Measurements from ENCODE around the gene KCNMA1.

DNA sequence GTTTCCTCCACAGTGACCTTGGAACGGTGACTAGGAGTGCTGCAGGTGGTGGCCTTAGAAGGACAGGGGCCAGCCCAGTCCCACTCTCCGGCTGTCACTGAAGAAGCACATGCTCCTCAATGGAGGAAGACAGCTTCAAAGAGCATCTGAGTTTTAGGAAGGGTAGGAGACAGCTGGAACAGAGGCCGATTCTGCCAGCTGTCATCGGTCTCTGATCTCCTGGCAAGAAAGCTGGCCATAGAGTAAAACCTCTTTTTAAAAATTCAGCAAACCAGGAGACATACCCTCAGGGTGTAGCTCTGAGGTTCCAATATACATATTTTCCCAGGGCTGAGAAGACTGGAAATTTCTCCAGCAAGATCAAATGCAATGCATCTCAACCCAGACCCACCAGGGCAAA lies 55.9 kb downstream of the KCNMA1 start:
- TF ChIP-seq POLR2A (IDR thresholded peaks at IDR 0.05; ENCODE audit: borderline replicate concordance, extremely low read depth, insufficient read depth, insufficient read length), result no peak
- no peak for TF ChIP-seq SRF (IDR thresholded peaks at IDR 0.05; ENCODE audit: low read depth)
- TF ChIP-seq, protein P1, sequence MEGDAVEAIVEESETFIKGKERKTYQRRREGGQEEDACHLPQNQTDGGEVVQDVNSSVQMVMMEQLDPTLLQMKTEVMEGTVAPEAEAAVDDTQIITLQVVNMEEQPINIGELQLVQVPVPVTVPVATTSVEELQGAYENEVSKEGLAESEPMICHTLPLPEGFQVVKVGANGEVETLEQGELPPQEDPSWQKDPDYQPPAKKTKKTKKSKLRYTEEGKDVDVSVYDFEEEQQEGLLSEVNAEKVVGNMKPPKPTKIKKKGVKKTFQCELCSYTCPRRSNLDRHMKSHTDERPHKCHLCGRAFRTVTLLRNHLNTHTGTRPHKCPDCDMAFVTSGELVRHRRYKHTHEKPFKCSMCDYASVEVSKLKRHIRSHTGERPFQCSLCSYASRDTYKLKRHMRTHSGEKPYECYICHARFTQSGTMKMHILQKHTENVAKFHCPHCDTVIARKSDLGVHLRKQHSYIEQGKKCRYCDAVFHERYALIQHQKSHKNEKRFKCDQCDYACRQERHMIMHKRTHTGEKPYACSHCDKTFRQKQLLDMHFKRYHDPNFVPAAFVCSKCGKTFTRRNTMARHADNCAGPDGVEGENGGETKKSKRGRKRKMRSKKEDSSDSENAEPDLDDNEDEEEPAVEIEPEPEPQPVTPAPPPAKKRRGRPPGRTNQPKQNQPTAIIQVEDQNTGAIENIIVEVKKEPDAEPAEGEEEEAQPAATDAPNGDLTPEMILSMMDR (IDR thresholded peaks at IDR 0.05 in 2 of 3, conservative IDR thresholded peaks at IDR 0.05 in 1 of 3; ENCODE audit: borderline replicate concordance in 1 of 3, insufficient read depth in 1 of 3, low read depth in 2 of 3, low read length in 2 of 3), result no peak
- TF ChIP-seq, protein P2, sequence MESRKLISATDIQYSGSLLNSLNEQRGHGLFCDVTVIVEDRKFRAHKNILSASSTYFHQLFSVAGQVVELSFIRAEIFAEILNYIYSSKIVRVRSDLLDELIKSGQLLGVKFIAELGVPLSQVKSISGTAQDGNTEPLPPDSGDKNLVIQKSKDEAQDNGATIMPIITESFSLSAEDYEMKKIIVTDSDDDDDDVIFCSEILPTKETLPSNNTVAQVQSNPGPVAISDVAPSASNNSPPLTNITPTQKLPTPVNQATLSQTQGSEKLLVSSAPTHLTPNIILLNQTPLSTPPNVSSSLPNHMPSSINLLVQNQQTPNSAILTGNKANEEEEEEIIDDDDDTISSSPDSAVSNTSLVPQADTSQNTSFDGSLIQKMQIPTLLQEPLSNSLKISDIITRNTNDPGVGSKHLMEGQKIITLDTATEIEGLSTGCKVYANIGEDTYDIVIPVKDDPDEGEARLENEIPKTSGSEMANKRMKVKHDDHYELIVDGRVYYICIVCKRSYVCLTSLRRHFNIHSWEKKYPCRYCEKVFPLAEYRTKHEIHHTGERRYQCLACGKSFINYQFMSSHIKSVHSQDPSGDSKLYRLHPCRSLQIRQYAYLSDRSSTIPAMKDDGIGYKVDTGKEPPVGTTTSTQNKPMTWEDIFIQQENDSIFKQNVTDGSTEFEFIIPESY (IDR thresholded peaks at IDR 0.05; ENCODE audit: extremely low read depth, insufficient replicate concordance, low read length), result no peak
- TF ChIP-seq TCF7L2 (IDR thresholded peaks at IDR 0.05; ENCODE audit: borderline replicate concordance, extremely low read depth, insufficient read depth, insufficient read length), result no peak
- no peak for TF ChIP-seq ZNF274 (IDR thresholded peaks at IDR 0.05; ENCODE audit: low read depth, low read length)
- no peak for TF ChIP-seq POLR2AphosphoS5 (IDR thresholded peaks at IDR 0.05; ENCODE audit: low read depth, low read length)
- TF ChIP-seq RAD21 (IDR thresholded peaks at IDR 0.05; ENCODE audit: low read depth), result no peak
- TF ChIP-seq, protein P3, sequence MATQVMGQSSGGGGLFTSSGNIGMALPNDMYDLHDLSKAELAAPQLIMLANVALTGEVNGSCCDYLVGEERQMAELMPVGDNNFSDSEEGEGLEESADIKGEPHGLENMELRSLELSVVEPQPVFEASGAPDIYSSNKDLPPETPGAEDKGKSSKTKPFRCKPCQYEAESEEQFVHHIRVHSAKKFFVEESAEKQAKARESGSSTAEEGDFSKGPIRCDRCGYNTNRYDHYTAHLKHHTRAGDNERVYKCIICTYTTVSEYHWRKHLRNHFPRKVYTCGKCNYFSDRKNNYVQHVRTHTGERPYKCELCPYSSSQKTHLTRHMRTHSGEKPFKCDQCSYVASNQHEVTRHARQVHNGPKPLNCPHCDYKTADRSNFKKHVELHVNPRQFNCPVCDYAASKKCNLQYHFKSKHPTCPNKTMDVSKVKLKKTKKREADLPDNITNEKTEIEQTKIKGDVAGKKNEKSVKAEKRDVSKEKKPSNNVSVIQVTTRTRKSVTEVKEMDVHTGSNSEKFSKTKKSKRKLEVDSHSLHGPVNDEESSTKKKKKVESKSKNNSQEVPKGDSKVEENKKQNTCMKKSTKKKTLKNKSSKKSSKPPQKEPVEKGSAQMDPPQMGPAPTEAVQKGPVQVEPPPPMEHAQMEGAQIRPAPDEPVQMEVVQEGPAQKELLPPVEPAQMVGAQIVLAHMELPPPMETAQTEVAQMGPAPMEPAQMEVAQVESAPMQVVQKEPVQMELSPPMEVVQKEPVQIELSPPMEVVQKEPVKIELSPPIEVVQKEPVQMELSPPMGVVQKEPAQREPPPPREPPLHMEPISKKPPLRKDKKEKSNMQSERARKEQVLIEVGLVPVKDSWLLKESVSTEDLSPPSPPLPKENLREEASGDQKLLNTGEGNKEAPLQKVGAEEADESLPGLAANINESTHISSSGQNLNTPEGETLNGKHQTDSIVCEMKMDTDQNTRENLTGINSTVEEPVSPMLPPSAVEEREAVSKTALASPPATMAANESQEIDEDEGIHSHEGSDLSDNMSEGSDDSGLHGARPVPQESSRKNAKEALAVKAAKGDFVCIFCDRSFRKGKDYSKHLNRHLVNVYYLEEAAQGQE (IDR thresholded peaks at IDR 0.05; ENCODE audit: low read depth), result no peak

Data from HCT116 (cell line).